K562 (cell line): ENCODE data around the gene EIF2AK3. TPM values are rescaled to one million over a fixed set of nuclear protein-coding genes. Genes with fewer than 3 reads are reported as not detected.

ENCODE experiments used
- BACH1 ChIP-seq: fragments of 200-800 bp; sonication (Bioruptor generic); IDR thresholded peaks from 2 replicates; pipeline ENCODE4 v1.6.1; 2016; ENCODE audit warnings: missing genetic modification characterization, missing compliant biosample characterization
- E2F3 ChIP-seq: fragments of 250-450 bp; sonication (Bioruptor Pico); IDR thresholded peaks from 2 replicates; pipeline ENCODE4 v1.4.0; 2020; ENCODE audit warnings: mild to moderate bottlenecking
- ERF ChIP-seq: fragments of 450-650 bp; formaldehyde crosslinking; IDR thresholded peaks from 2 replicates; pipeline ENCODE4 v1.4.0; 2020; ENCODE audit warnings: mild to moderate bottlenecking, mixed read lengths
- FIP1L1 ChIP-seq: fragments of 200-400 bp; formaldehyde crosslinking; IDR thresholded peaks from 2 replicates; pipeline ENCODE4 v1.6.1; 2018; ENCODE audit warnings: mild to moderate bottlenecking, low read depth, low read length; ENCODE audit not compliant: poor library complexity, severe bottlenecking
- GTF2E2 ChIP-seq: fragments of 200-800 bp; sonication (Bioruptor generic); IDR thresholded peaks from 2 replicates; pipeline ENCODE4 v1.6.1; 2016; ENCODE audit warnings: missing genetic modification characterization, missing compliant biosample characterization
- SETDB1 ChIP-seq: IDR thresholded peaks from one replicate; pipeline ENCODE4 v1.6.1; 2012; ENCODE audit warnings: low read length, control low read depth, inconsistent platforms
- SMC3 ChIP-seq: conservative IDR thresholded peaks from 2 replicates; pipeline ENCODE4 v1.6.1; 2011; ENCODE audit warnings: low read depth, low read length, improper control_type of control experiment; ENCODE audit not compliant: insufficient read depth
- SRSF9 ChIP-seq: fragments of 200-400 bp; formaldehyde crosslinking; IDR thresholded peaks from 2 replicates; pipeline ENCODE4 v1.6.1; 2017; ENCODE audit warnings: low read depth, low read length, borderline replicate concordance
- TCF7 ChIP-seq: sonication (generic); IDR thresholded peaks from 2 replicates; pipeline ENCODE4 v1.6.1; 2016; ENCODE audit warnings: antibody characterized with exemption, borderline replicate concordance
- ZSCAN29 ChIP-seq: fragments of 450-650 bp; IDR thresholded peaks from 2 replicates; pipeline ENCODE4 v1.6.1; 2017
- polyA plus RNA-seq, 8 experiments: library from polyadenylated mRNA; depleted of rRNA in 4 of 8; stranded (reverse) in 5 of 8; unstranded in 3 of 8; fragments of >200 nt; fragmentation: Nextera tagmentation in 2 of 8; fragmentation: Illumina TruSeq in 1 of 8; extraction: Ambion mirVana in 2 of 8; extraction: Trizol in 1 of 8; gene quantifications; 2 replicates each; pipeline versions ENCODE4 v1.2.1 to v1.2.3, GENCODE V29; 2011 to 2014; ENCODE audit warnings: inconsistent platforms in 1 of 8, missing spikeins in 1 of 8
- total RNA-seq, 7 experiments: library from RNA; depleted of rRNA in 6 of 7; stranded (reverse); fragments of >200 nt in 6 of 7; fragmentation: Illumina TruSeq in 2 of 7; extraction: Trizol in 2 of 7; gene quantifications; 2 replicates each; pipeline versions ENCODE4 v1.2.1 to v1.2.3, GENCODE V29; 2011 to 2021; ENCODE audit warnings: low replicate concordance in 1 of 7
- TF ChIP-seq, protein P1 (sequence below), 2 experiments: fragments of 450-650 bp; formaldehyde crosslinking in 1 of 2; IDR thresholded peaks; 2 replicates each; pipeline versions ENCODE4 v1.4.0 to v1.6.1; 2014 to 2020; ENCODE audit warnings: mild to moderate bottlenecking in 2 of 2, borderline replicate concordance in 1 of 2, low read depth in 1 of 2
- TF ChIP-seq, protein P2 (sequence below): sonication (generic); formaldehyde crosslinking; IDR thresholded peaks from 2 replicates; pipeline ENCODE4 v1.8.0; 2022; ENCODE audit warnings: mild to moderate bottlenecking, missing genetic modification reagents

The EIF2AK3 gene
- total and polyA plus RNA-seq, 9 of the 15 experiments (the other 6 are each of a cell fraction or from before 2014, with no cell fraction given) = 1.7 to 11.6 (median 7.4) TPM

DNA sequence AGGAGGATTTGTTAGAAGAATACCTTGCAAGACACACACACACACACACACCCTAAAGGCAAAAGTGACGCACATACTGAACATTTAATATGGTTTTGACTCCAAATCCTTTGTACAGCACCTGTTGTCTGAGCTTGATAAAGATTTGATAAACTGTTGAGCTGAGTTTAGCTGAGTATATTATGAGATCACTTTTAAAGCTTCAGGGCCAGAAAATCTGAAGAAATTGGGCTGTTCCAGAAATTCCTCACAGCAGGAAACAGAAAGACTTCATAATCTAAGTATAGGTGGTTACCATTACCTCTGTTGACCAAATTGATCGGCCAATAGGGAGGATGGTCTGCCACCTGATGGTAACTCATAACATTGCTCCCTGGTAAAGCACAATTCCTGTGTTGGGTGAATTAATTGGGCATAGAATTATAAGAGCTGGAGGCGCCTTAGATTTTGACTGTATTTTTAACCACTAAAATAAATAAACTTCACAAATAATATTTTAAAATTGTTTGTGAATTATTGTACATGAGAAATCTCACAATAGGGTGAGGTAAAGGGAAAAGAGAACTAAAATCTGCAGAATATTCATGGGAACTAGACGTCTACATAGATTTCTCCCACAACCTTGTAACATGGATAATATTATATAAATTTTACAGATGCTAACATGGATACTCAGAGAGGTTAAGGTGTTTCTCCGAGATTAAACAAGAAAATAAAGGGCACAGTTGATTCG lies 42.4 kb upstream of the EIF2AK3 start (continued):
- TF ChIP-seq, protein P1, sequence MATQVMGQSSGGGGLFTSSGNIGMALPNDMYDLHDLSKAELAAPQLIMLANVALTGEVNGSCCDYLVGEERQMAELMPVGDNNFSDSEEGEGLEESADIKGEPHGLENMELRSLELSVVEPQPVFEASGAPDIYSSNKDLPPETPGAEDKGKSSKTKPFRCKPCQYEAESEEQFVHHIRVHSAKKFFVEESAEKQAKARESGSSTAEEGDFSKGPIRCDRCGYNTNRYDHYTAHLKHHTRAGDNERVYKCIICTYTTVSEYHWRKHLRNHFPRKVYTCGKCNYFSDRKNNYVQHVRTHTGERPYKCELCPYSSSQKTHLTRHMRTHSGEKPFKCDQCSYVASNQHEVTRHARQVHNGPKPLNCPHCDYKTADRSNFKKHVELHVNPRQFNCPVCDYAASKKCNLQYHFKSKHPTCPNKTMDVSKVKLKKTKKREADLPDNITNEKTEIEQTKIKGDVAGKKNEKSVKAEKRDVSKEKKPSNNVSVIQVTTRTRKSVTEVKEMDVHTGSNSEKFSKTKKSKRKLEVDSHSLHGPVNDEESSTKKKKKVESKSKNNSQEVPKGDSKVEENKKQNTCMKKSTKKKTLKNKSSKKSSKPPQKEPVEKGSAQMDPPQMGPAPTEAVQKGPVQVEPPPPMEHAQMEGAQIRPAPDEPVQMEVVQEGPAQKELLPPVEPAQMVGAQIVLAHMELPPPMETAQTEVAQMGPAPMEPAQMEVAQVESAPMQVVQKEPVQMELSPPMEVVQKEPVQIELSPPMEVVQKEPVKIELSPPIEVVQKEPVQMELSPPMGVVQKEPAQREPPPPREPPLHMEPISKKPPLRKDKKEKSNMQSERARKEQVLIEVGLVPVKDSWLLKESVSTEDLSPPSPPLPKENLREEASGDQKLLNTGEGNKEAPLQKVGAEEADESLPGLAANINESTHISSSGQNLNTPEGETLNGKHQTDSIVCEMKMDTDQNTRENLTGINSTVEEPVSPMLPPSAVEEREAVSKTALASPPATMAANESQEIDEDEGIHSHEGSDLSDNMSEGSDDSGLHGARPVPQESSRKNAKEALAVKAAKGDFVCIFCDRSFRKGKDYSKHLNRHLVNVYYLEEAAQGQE (IDR thresholded peaks at IDR 0.05; ENCODE audit: borderline replicate concordance) = peak; percentile 70
- TF ChIP-seq, protein P1 (CRISPR knock-in tag; IDR thresholded peaks at IDR 0.05; ENCODE audit: low read depth) = no peak
- TF ChIP-seq SMC3 (peak; percentile 41), ERF (CRISPR knock-in tag) (no peak), E2F3 (no peak), TCF7 (no peak), ZSCAN29 (no peak), SETDB1 (no peak), SRSF9 (no peak), GTF2E2 (tag) (no peak), FIP1L1 (no peak), BACH1 (tag) (no peak)
- TF ChIP-seq, protein P2, sequence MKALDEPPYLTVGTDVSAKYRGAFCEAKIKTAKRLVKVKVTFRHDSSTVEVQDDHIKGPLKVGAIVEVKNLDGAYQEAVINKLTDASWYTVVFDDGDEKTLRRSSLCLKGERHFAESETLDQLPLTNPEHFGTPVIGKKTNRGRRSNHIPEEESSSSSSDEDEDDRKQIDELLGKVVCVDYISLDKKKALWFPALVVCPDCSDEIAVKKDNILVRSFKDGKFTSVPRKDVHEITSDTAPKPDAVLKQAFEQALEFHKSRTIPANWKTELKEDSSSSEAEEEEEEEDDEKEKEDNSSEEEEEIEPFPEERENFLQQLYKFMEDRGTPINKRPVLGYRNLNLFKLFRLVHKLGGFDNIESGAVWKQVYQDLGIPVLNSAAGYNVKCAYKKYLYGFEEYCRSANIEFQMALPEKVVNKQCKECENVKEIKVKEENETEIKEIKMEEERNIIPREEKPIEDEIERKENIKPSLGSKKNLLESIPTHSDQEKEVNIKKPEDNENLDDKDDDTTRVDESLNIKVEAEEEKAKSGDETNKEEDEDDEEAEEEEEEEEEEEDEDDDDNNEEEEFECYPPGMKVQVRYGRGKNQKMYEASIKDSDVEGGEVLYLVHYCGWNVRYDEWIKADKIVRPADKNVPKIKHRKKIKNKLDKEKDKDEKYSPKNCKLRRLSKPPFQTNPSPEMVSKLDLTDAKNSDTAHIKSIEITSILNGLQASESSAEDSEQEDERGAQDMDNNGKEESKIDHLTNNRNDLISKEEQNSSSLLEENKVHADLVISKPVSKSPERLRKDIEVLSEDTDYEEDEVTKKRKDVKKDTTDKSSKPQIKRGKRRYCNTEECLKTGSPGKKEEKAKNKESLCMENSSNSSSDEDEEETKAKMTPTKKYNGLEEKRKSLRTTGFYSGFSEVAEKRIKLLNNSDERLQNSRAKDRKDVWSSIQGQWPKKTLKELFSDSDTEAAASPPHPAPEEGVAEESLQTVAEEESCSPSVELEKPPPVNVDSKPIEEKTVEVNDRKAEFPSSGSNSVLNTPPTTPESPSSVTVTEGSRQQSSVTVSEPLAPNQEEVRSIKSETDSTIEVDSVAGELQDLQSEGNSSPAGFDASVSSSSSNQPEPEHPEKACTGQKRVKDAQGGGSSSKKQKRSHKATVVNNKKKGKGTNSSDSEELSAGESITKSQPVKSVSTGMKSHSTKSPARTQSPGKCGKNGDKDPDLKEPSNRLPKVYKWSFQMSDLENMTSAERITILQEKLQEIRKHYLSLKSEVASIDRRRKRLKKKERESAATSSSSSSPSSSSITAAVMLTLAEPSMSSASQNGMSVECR = no peak
